GM18526 (cell line): ENCODE measurements around the gene WDR82.
A peak's percentile ranks its signal among the peaks of the same experiment; 100 is the strongest.

ENCODE experiments used
- POLR2A ChIP-seq: IDR thresholded peaks from 3 replicates; pipeline ENCODE4 v1.6.1; 2011; ENCODE audit not compliant: insufficient read length; ENCODE audit errors: extremely low read depth

WDR82 gene

DNA sequence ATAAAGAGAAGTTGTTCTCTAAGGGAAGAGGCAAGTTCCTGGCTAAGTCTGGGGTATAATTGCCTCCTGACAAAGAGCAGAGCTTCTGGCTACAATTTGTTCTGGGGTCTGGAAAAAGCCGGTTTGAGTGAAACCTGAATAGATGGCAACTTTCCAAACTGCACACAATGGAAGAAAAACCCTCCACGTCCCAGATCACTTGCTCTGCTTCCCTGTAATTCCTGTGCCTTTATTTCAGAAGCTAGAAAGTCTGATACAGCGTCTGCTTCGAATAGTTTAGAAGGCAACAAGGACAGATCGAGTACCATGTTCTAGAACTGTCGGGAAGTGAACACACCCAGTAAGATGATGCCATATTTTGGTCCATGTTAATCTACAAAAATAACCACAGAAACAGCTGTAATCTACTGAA is 1.6 kb upstream of the WDR82 start:
- TF ChIP-seq POLR2A, result no peak

DNA sequence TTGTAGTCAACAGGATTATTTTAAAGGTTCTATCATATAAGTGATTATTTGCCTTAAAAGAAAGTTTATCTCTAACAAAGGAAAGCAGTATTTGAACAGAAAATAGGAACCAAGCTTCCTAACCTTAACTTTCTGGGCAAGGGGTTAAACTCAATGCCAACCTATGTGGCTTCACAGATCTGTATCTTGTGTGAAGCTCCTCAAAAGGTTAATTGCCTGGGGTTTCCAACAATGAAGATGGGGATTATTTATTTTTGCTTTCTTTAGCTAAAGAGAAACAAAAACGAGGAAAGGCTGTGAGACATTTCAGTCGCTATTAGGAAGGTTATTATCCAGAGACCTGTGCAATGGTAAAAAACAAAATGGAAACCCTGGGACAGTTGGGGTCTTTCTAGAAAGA is 1.1 kb upstream of the WDR82 start:
- no peak for TF ChIP-seq POLR2A

DNA sequence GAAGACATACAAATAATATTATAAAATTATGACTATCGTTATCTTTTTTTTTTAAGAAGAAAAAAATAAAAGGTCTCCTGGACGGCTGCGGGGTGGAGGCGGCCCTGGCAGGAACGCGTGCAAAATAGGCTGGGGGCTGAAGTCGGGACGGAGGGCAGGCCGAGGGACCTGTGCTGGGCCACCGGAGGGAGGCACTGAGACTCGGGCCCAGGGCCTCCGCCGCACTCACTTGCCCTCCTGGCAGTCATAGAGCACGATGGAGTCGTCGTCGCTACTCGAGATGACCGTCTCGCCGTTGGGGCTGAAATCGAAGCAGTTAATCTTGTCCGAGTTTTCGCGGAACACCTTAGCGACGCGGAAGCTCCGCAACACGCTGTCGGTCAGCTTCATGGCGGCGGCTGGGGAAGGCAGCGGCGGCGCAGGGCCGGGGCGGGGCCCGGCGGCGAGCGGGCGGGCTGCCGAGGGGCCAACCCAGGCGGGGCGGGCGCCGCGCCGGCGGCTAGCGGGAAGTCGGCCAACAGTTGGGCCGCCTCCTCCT is 408 bp downstream of the WDR82 start:
- TF ChIP-seq POLR2A, result no peak

DNA sequence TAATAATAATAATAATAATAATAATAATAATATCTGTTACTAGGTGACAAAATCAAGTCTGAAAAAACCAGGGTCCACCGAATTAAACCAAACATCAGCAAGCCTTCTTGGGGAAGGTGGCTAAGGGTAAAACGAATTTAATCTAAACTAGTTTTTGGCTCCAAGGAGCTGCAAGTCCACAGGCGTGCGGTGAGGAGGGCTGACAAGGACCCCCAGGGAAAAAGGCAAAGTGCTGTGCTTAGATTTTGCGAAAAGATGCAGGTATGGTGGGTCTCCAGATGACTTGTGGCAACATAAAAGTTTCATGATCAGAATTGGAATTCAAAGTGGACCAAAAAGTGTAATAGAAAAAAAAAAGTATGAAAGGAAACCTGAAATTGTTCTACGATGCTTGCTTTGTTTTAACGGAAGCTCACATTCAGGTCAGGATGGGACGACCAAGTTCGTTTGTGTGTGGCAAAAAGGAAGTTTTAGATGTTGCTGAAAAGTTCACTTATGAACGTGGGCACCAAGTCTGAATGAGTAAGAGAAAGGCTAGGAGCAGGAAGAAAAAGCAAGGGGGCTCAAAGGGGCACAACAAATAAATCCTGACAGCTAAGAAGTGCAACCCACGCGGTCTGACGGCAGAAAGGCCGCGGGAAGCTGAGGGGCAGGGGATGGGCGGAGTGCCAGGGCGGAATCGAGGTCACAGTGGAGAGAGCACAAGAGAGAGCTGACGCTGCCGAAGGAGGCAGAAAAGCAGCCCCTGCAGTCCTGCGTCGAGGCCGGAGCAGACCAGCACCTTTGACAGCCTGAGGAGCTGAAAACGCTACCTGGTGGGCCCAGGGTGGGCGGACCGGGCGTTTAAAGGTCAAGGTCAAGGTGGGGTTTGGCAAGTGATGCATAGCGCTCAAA is 1.1 kb downstream of the WDR82 start:
- TF ChIP-seq POLR2A, result peak; percentile 45

DNA sequence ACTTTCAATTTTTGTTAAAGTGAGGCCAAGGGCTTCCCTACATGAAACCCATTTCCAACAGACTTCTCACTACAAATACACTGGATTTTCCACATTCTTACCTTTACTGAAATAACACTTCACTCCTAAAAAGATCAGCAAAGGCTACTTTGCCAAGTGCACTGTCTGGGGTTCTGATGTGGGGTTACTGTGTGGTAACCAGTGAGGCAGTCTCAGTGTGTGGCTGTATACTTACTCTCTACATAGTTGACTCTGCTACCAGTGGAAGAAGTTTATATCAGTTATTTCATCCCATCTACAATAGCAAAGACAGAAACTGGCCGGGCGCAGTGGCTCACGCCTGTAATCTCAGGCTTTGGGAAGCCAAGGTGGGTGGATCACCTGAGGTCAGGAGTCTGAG is 5.6 kb downstream of the WDR82 start:
- no peak for TF ChIP-seq POLR2A

DNA sequence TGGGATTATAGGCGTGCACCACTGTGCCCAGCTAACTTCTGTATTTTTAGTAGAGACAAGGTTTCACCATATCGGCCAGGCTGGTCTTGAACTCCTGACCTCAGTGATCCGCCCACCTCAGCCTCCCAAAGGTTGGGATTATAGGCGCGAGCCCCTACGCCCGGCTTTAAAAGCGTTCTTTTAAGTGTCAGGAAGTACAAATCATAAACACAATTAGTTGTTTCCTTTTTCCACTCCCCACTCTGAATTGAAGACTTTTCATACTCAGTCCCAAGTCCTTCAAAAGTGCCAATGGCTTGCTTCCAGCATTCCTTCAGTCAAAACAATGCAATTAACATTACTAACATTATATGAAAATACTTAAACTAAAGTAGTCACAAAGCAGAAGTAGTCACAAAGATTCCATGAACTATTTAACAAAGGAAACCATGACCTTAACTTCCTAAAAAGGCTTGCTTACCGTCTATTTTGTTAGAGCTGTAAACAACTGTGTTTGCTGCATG is 8.1 kb downstream of the WDR82 start:
- TF ChIP-seq POLR2A, result no peak

DNA sequence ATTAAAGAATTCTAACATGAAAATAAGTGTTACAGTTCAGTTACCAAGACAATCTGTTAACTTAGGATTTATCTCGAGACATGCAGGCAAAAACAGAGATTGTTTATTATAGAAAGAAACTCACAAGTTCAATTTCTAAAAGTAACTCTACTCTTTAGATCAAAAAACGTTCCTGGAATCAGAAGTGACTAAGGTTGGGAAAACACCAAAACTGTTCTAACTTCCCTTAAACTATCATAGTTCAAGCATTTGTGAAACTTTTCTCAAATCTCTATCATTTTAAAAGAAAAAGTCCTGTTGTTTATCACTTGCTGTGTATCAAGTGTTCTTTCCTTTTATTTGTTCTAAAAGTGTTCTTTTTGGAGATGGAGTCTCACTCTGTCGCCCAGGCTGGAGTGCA is 8.7 kb downstream of the WDR82 start:
- no peak for TF ChIP-seq POLR2A

DNA sequence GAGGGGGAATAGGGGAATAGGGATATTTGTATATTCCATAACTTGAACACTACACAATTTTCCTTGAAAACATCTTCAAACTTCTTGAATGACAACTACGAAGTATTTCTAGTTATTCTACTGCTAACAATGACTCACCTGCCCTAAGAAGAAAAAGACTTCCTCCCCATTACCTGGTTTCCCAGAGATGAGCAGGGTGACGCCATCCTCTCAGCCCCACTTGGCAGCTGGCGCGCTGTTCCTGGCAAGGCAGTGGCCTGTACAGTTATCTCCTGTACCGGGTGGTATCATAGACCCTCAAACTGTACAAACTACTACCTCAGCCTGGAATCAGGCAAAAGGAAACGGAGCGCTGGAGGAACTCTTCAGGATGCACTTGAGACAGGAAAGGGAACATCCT is 10.4 kb downstream of the WDR82 start:
- no peak for TF ChIP-seq POLR2A

DNA sequence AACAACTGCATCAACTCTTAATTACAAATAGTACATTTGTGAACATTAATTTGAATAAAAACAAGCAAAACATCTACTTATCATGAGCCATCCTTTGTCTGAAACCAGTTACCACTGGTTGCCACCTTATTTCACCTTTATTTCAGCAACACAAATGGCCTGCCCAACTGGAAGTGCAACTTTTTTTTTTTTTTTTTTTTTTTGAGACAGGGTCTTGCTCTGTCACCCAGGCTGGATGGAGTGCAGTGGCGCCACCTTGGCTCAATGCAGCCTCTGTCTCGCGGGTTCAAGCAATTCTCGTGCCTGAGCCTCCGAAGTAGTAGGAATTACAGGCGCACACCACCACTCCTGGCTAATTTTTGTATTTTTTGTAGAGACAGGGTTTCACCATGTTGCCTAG is 13.1 kb downstream of the WDR82 start:
- no peak for TF ChIP-seq POLR2A

DNA sequence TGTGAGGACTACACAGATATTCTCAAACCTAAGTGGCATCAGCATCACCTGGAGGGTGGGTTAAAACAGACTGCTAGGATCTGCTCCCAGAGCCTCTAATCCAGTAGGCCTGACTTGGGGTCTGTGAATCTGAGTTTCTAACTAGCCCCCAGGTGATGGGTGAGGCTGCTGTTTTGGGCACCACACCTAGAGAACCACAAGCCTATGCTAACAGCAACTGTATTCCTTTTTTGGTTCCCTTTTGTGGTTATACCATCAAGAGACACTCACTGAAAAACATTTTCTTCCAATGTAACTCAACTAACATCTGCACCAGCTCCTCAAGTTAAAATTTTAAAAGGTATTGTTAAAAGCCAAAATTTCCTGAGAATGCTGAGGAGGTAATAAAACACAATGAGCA is 16.0 kb downstream of the WDR82 start:
- TF ChIP-seq POLR2A, result no peak

DNA sequence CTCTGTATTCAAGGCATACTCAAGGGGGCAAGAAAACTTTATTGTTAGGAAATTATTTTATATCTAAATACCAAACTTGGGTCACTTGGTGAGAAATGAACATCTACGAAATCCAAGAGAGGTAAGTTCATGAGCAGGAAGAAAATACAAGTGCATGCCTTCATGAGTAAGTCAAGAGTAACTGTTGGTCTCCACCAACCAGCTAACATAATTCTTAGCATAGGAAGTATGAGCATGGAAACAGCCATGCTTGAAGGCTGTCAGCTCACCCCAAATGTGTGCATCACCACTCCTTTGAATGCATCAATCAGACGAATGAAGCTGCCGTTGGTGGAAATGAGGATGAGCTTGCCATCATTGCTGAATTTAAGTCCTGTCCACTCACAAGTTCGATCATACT is 19.0 kb downstream of the WDR82 start:
- TF ChIP-seq POLR2A, result no peak

DNA sequence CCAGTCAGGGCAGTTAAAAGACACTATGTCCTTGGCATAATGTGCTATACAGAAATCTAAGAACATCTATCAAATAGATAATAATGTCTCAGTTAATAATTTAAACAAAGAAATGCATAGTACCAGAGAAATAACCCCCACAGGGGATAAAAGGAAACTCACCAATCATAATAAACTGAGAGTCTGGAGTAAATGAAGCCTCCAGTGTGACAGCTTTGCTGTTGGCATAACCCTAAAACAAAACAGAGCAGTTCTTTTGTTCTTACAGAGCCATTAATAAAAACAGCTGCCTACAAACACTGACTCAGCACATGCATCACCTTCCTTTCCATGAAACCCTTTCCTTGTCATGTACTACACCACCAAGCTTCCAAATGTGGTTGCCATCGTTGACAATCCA is 19.4 kb downstream of the WDR82 start:
- TF ChIP-seq POLR2A, result no peak

DNA sequence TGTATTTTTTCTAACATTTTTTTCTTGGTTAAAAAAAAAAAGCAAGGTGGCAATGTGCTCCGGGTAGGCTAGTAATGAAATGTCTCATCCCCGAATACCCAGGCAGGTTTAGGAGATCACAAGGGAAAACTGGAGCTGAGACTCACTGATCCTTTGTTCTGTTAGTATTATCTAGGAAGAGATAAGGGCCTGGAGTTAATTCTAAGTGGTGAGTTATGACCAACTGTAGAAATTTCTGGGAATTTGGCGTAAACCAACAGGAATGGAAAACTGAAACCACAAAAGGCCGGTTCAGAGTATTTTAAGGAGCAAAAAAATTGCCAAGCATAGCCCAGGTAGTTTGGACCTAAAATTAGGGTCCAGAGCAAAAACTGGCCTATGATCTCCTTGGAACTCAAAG is 20.5 kb downstream of the WDR82 start:
- no peak for TF ChIP-seq POLR2A

DNA sequence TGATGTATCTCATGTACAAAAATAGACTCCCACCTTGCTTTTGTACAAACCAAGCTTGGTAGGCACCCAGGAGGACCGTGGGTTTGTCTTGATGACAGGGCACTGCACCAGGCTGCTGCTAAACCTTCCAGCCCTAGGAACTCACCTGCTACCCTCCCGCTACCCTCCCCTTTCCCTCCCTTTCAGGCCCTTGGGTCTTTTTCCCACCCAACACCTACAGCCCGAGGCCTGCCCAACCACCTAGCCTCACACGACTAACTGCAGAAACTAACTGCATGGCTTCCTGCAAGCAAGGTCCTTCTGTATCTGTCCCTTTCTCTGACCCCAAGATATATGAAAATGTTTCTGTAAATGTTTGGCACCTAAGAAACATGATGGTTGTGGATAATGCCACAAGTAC is 21.8 kb downstream of the WDR82 start:
- TF ChIP-seq POLR2A, result no peak

DNA sequence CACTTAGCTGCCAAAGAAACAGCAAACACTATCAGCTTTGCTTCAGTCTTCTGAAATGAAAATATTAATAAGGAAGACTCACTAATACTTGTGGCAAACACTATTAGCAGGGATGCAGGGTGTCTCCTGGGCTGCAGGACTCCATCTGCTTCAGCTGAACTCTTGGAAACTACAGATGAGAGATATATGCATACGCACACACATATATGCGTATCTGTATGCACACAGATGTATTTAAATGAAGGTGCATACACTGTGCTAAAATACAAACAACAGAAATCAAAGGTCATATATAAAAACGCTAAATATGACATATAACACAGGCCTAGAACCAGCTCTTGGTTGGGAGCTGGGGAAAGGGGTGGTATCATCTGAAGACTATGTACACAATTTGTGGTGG is 22.3 kb downstream of the WDR82 start:
- no peak for TF ChIP-seq POLR2A

DNA sequence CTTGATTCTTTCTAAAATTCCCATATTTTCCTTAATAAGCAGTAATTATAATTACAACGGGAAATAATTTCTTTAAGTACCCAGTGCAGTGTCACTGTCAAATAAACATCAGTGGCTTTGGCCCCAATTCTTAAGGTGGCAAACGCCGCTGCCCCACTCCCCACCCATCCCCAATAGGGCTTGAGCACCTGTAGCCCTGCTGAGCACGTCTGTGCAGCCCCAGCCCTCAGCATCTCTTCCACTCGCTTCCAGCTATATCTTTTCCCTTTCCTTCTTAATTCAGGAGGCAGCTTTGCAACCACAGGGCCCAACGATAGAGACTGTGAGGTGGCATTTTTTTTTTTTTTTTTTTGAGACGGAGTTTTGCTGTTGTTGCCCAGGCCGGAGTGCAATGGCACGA is 23.8 kb downstream of the WDR82 start:
- no peak for TF ChIP-seq POLR2A
